GM12891 (cell line): Measurements from ENCODE around the gene TBCB.

ENCODE experiments used
- POLR2A ChIP-seq: IDR thresholded peaks from 2 replicates; pipeline ENCODE4 v1.6.1; 2011; ENCODE audit warnings: low read depth, low read length, control low read depth
- POLR2AphosphoS5 ChIP-seq: IDR thresholded peaks from 2 replicates; pipeline ENCODE4 v1.6.1; 2011; ENCODE audit warnings: low read depth, low read length, control low read depth

DNA sequence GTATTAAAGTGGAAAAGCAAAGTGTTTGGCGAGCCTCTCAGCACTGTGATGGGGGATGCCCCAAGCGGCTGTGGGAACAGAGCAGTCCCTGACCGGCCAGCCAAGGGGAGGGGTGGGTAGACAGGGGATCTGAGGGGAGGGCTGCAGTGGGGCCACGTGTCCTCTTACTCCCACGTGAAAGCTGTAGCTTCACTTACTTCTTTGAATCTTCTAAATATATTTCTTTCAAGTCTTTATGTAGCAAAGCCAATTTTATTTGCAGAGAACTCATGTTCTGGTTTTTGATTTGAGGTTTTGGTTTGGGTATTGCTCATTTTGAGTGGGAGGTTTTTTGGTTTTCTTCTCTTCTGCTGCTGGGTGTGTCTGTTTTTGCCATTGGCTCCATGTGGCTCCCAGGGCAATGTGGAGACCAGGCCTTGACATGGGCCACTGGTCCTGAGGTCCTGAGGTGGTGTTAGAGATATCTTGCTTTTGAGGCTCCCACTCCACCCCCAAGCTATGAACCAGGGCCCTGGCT, 22.1 kb upstream of the TBCB start:
- TF ChIP-seq POLR2A (no peak), POLR2AphosphoS5 (no peak)
